Measurements from ENCODE around the gene ABCC4.

ABCC4 gene

GRCh38 chr13:95335667-95336066 lies 34.4 kb upstream of the ABCC4 start:
- no peak for DNase-seq (ENCODE audit: extremely low read depth, low read depth)
- H3K4me3 ChIP-seq (replicated peaks; ENCODE audit: low read depth, low read length) = no peak overlapping the region
- TF ChIP-seq, protein P1, sequence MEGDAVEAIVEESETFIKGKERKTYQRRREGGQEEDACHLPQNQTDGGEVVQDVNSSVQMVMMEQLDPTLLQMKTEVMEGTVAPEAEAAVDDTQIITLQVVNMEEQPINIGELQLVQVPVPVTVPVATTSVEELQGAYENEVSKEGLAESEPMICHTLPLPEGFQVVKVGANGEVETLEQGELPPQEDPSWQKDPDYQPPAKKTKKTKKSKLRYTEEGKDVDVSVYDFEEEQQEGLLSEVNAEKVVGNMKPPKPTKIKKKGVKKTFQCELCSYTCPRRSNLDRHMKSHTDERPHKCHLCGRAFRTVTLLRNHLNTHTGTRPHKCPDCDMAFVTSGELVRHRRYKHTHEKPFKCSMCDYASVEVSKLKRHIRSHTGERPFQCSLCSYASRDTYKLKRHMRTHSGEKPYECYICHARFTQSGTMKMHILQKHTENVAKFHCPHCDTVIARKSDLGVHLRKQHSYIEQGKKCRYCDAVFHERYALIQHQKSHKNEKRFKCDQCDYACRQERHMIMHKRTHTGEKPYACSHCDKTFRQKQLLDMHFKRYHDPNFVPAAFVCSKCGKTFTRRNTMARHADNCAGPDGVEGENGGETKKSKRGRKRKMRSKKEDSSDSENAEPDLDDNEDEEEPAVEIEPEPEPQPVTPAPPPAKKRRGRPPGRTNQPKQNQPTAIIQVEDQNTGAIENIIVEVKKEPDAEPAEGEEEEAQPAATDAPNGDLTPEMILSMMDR (IDR thresholded peaks at IDR 0.05; ENCODE audit: low read depth, low read length, missing control alignments) = no peak

GRCh38 chr13:95328386-95328785 lies 27.1 kb upstream of the ABCC4 start:
- TF ChIP-seq, protein P1 (IDR thresholded peaks at IDR 0.05; ENCODE audit: low read depth, low read length, missing control alignments) = no peak
- DNase-seq (ENCODE audit: extremely low read depth, low read depth) = no peak
- H3K4me3 ChIP-seq (replicated peaks; ENCODE audit: low read depth, low read length) = no peak overlapping the region

DNA sequence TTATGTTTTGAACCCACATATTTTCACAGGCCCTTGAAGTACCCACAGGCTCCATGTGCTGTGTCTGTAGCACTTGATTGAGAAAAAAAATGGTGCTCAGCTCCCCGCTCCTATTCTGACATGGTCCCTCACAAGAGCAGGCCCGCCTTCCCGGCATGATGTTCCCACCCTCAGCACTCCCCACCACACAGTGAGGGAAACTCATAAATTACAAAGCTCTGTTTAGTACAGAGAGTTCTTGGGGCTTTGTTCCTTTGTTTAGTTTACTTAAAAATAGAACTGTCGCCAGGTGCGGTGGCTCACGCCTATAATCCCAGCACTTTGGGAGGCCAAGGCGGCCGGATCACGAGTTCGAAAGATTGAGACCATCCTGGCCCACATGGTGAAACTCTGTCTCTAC lies 25.9 kb upstream of the ABCC4 start:
- TF ChIP-seq, protein P1 (IDR thresholded peaks at IDR 0.05; ENCODE audit: low read depth, low read length, missing control alignments) = no peak

DNA sequence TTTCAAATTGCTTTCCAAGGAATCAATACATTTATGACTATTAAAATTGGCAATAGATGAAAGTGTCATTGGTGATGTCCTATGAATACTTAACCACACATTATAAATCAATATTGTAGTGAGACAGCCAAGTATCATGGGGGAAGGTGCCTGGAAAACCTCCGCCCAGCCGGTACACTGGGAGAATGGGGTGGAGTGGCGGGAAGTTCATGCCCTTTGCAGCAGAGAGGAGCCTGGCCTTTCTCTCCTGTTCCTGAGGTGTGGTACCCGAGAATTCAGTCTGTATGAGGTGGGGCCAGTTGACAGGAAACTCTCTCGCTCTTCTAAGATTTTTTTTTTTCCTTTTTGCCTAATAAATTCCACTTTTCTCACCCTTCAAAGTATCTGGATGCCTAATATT lies 25.4 kb upstream of the ABCC4 start:
- no peak for DNase-seq (ENCODE audit: extremely low read depth, low read depth)
- TF ChIP-seq, protein P1 (IDR thresholded peaks at IDR 0.05; ENCODE audit: low read depth, low read length, missing control alignments) = no peak
- H3K4me3 ChIP-seq (replicated peaks; ENCODE audit: low read depth, low read length) = no peak overlapping the region

More for the DNA sequence above, 25.9 kb upstream of the ABCC4 start:
- DNase-seq (ENCODE audit: extremely low read depth, low read depth) = no peak
- no peak overlapping the region for H3K4me3 ChIP-seq (replicated peaks; ENCODE audit: low read depth, low read length)

DNA sequence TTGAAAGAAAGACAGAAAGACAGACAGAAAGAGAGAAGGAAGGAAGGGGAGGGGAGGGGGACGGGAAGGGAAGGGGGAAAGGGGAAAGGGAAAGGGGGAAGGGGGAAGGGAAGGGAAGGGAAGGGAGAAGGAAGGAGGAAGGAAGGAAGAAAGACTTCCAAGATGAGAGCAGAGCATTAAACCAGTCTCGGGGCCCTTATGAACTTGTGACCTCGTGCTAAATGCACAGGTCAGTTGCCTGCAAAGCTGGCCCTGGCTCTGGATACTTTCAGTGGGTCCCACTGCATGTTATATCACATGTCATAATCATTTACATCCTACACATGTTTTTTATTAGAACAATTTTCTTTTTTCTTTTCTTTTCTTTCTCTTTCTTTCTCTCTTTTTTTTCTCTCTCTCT lies 24.2 kb upstream of the ABCC4 start:
- no peak overlapping the region for H3K4me3 ChIP-seq (replicated peaks; ENCODE audit: low read depth, low read length)
- no peak for DNase-seq (ENCODE audit: extremely low read depth, low read depth)
- TF ChIP-seq, protein P1 (IDR thresholded peaks at IDR 0.05; ENCODE audit: low read depth, low read length, missing control alignments) = no peak

DNA sequence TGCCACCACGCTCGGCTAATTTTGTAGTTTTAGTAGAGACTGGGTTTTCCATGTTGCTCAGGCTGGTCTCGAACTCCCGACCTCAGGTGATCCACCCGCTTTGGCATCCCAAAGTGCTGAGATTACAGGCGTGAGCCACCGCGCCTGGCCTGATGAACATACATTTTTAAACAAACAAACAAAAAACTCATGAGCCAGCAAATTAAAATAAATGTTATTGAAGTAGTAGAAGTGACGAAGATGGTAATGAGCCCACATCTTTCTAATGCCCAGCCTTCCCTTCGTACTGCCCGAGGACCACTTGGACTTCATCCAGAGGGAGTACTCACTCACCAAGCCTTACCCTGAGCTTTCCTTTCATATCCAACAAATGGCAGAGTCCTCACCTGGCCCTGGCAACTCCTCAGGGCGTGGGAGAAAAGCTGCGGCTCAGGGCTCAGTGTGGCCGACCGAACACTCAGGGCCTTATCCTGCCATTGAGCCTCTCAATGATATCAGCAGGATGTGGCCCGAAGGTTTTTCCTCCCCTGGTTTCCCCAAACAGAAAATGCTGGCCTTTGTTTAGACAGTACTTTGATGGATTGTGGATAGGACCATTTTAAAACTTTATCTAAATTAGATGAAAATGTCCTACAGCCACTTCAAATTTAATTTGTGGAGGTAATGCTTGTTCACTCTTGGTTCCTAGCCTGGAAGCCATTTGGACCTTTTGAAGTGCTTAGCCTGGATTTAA lies 22.8 kb upstream of the ABCC4 start:
- H3K4me3 ChIP-seq (replicated peaks; ENCODE audit: low read depth, low read length) = no peak overlapping the region
- TF ChIP-seq, protein P1 (IDR thresholded peaks at IDR 0.05; ENCODE audit: low read depth, low read length, missing control alignments) = no peak

More for the DNA sequence above, 22.8 kb upstream of the ABCC4 start:
- no peak for DNase-seq (ENCODE audit: extremely low read depth, low read depth)
